ENCODE measurements around the gene LAMA4. TPM values are rescaled to one million over a fixed set of nuclear protein-coding genes. Genes with fewer than 3 reads are reported as not detected.

LAMA4 gene
- total RNA-seq, 1 donor from 2014 or later = 840 TPM

GRCh38 chr6:112245511-112246203 lies 8.7 kb downstream of the LAMA4 start:
- no peak for DNase-seq (ENCODE audit: extremely low read depth, low read depth, low spot score)

DNA sequence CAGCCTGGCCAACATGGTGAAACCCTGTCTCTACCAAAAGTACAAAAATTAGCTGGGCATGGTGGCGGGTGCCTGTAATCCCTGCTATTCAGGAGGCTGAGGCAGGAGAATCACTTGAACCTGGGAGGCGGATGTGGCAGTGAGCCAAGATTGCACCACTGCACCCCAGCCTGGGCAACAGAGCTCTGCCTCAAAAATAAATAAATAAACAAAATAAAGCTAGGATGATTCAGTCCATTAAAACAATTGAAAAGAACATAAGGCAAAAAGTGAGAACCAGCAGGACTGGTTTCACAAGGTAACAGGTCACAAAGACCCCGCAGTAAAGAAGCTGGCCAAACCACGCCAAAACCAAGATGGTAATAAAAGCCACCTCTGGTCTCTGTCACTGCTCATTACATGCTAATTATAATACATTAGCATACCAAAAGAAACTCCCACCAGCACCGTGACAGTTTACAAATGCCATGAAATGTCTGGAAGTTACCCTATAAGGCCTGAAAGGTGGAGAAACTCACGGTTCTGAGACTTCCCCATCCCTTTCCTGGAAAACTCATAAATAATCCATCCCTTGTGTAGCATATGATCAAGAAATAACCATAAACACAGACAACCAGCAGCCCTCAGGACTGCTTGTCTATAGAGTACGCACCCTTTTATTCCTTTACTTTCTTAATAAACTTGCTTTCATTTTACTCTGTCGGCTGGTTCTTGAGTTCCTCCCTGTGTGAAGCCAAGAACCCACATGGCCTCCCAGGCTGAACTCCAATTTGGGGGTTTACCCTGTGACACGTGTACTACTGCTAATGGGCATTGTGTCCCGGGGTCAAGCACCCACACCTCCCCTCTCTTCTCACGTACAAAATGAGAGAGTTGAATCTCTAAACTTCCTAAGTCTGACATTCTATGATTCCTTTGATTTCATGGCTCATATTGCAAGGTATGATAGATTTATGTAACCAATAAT lies 10.2 kb downstream of the LAMA4 start:
- no peak for DNase-seq (ENCODE audit: extremely low read depth, low read depth, low spot score)

DNA sequence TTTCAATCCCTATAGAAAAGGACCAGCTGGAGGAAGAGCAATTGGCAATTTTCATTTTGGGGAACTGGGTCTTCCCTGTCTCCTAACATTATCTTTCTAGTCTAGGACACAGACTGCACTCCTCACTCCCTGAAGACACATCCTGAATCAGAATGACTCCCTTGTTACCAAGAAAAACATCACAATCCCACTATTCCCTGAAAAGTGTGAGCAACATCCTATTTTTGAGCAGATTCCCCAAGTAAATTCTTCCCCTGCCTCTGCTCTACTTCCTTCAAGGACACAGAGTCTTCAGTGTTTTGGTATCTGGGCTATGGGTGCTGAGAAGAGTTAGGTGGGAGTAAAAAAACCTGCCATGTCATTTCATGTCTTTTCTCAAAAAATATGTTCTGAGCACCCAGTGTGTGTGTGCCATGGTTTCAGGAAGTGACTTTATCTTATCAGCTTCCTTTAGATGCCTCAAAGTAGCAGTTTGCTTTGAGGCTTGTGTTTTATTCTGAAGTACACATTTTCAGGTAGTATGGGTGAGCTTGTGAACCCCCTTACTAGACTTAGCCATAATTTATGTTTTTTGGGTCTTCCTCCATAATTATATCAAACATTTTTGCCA lies 12.4 kb downstream of the LAMA4 start:
- no peak for DNase-seq (ENCODE audit: extremely low read depth, low read depth, low spot score)

GRCh38 chr6:112237595-112237994 lies 16.8 kb downstream of the LAMA4 start:
- DNase-seq (ENCODE audit: extremely low read depth, low read depth, low spot score) = no peak

- no peak for DNase-seq (ENCODE audit: extremely low read depth, low read depth, low spot score)
These were observed 17.3 kb downstream of the LAMA4 start for GRCh38 chr6:112237066-112237465.

DNA sequence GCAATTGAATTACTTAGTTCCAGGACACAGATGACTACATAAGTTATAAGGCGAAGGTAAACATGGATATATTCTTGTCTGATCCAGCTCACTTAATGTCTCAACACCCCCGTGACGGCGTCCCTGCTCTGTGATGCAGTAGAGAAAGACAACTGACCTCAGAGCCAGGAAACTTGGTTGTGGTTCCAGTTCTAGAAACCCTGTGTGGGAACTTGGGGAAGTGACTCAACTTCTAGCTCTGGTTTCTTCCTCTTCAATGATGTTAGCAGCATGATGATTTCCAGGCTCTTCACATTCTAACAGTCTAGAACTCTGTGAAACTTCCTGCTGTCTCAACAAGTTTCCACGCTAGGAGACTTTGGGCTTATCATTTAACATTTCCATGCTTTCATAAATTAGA lies 18.4 kb downstream of the LAMA4 start:
- peak; percentile 96 for DNase-seq (ENCODE audit: extremely low read depth, low read depth, low spot score)

GRCh38 chr6:112234601-112235000 lies 19.8 kb downstream of the LAMA4 start:
- DNase-seq (ENCODE audit: extremely low read depth, low read depth, low spot score) = no peak

DNA sequence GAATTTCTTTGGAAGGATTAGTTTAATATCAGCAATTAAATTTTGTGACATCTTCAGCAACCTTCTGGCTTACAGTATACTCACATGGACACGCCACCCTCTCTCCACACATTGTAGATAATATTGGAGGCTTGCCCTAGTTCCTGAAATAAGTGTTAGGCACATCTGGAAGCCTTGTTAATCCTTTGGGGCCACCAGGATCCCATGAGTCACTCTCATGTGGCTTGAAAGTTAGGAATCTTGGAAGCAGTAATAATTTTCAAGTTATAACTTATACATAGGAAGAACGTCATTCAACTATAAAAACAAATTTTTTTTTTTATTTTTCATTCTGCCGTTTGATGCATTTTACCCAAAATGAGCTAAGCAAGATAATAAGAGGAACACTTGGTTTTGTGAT lies 20.5 kb downstream of the LAMA4 start:
- no peak for DNase-seq (ENCODE audit: extremely low read depth, low read depth, low spot score)

GRCh38 chr6:112232845-112233256 lies 21.5 kb downstream of the LAMA4 start:
- DNase-seq (ENCODE audit: extremely low read depth, low read depth, low spot score) = peak; percentile 95

DNA sequence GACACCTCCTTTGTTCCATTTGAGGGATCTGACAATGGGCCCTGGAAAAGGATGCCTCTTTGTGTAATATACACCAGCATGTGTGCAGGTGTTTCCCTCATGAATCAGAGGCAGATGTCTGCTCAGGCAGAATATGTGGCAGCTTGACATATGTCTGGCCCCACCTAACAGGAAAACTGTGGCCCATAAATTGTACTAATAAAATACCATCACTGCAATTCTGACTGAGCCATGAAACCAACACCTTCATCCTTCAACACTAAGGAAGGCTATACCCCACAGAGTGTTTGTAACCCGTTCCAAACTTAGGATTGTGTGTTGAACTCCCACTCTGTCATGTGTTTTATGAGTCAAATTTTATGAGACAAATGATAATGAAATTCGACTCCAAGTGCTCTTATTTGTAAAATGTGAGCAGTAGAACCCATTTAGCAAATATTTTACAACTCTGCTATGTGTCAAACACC lies 22.7 kb downstream of the LAMA4 start:
- DNase-seq (ENCODE audit: extremely low read depth, low read depth, low spot score) = no peak

- no peak for DNase-seq (ENCODE audit: extremely low read depth, low read depth, low spot score)
These were observed 23.2 kb downstream of the LAMA4 start for GRCh38 chr6:112231164-112231563.

- no peak for DNase-seq (ENCODE audit: extremely low read depth, low read depth, low spot score)
These were observed 25.7 kb downstream of the LAMA4 start for GRCh38 chr6:112228480-112229332.

DNA sequence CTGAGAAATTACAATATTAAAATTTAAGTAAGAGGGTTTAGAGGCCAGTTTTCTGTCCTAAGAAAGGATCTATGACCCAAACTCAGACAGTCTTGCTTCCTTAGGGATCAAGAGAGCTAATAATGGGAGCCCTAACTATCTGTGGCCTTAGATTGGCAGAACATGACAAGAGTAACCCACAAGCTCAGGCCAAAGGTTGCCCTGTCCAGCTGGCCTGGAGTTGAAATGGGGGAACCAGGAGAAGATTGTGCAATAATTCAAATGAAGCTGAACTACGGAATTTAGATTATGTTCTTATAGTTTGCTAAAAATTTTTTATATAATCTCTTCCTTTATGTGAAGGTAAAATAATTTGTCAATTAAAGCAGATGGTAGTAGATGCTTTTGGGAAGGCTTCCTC lies 26.4 kb downstream of the LAMA4 start:
- DNase-seq (ENCODE audit: extremely low read depth, low read depth, low spot score) = no peak

- DNase-seq (ENCODE audit: extremely low read depth, low read depth, low spot score) = no peak
These were observed 27.0 kb downstream of the LAMA4 start for GRCh38 chr6:112227411-112227810.

DNA sequence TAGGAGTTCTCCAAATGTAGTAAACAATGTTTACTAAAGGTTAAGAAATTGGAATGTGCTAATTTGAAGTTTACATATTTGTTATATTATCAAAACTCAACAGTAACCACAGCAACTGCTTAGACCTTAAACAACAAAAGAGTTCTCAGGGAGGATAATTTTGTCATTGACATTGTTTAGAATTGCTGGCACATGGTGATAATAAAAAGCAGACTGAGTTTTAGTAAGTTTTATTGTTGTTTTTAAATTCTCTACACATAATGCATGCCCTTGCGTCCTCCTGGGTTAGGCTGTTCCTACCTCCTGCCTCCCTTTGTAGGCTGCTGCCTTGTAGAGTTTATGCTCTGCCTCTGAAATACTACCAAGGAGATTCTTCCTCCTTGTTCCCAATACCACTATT lies 28.7 kb downstream of the LAMA4 start:
- DNase-seq (ENCODE audit: extremely low read depth, low read depth, low spot score) = no peak

GRCh38 chr6:112224088-112224487 lies 30.3 kb downstream of the LAMA4 start:
- DNase-seq (ENCODE audit: extremely low read depth, low read depth, low spot score) = no peak

- DNase-seq (ENCODE audit: extremely low read depth, low read depth, low spot score) = no peak
These were observed 31.1 kb downstream of the LAMA4 start for GRCh38 chr6:112223070-112223861.

DNA sequence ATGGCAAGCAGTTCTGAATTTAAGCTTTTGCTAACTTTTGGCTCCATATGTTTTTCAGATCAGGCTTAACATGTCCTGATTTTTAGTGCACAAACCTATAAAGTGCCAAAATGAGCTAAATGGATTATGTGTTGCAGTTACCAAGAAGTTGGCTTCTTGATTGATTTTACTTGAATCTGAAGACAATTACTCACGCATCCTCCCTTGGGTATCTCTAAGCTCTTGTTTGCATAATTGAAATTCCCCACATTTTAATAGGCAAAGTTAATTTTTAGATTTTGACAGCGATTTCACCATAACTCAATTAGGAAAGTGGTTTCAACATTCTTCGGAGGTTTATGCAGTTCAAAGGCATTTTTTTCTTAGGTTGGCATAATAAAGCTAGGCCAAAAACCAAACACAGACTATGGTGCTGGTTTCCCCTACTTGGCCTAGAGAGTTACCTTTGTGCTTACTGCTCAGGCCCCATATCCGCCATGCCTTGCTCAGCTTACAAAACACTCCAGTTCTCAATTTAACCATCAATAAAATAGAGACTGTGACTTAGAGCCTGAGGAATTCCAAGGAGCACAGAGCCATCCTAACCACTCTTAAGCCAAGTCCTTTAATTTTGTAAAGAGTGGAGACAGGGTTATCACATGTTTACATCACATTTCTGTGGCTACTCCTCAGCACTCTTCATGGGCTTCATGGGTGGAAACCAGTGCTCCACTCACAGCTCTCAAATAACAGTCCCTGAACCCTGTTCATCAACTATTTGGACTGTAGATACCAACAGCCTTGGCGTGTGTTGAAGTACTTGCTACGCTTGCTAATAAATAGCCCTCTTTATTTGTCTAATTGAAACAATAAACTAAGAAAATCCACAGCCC lies 32.1 kb downstream of the LAMA4 start:
- DNase-seq (ENCODE audit: extremely low read depth, low read depth, low spot score) = no peak

- DNase-seq (ENCODE audit: extremely low read depth, low read depth, low spot score) = no peak
These were observed 32.8 kb downstream of the LAMA4 start for GRCh38 chr6:112221561-112221960.
